Upper lobe of right lung (tissue), 1 donor: Measurements from ENCODE around the gene HPCAL4. TPM values are rescaled to one million over a fixed set of nuclear protein-coding genes. Genes with fewer than 3 reads are reported as not detected.
A peak's percentile ranks its signal among the peaks of the same experiment; 100 is the strongest.

Experiments
- ATAC-seq: fragments of 200-7000 bp; cut with Tn5 transposase; one replicate; pipeline ENCODE4 v1.9.1; 2020; ENCODE audit warnings: mild to moderate bottlenecking, moderate library complexity
- DNase-seq: peaks from one replicate; pipeline ENCODE4 v3.0.0-alpha.2; 2020
- H3K27ac ChIP-seq: fragments of 200-600 bp; one replicate; pipeline ENCODE4 v1.8.0; 2022
- H3K27me3 ChIP-seq: fragments of 200-600 bp; one replicate; pipeline ENCODE4 v1.8.0; 2022; ENCODE audit warnings: mild to moderate bottlenecking
- H3K36me3 ChIP-seq: fragments of 200-600 bp; one replicate; pipeline ENCODE4 v1.8.0; 2022
- H3K4me1 ChIP-seq: fragments of 200-600 bp; one replicate; pipeline ENCODE4 v1.8.0; 2022
- H3K4me3 ChIP-seq: fragments of 200-600 bp; one replicate; pipeline ENCODE4 v1.8.0; 2022; ENCODE audit warnings: mild to moderate bottlenecking
- H3K9me3 ChIP-seq: fragments of 200-600 bp; one replicate; pipeline ENCODE4 v1.8.0; 2022
- intact Hi-C: fragments of 100-400 bp; cut with DNase I; formaldehyde crosslinking; loops from one replicate; pipeline ENCODE4 v1.11.0; 2022
- total RNA-seq: library from RNA; stranded (reverse); fragmentation: NEBNext Ultra II Directional; extraction: Animal tissue kit (Norgen Biotek cat#: 25700); gene quantifications from one replicate; pipeline ENCODE4 v1.2.1, GENCODE V29; 2021
- TF ChIP-seq, protein P1 (sequence below): fragments of 200-600 bp; IDR thresholded peaks from one replicate; pipeline ENCODE4 v1.8.0; 2022; ENCODE audit warnings: antibody characterized with exemption
- donor health status: DM: no; HTN: yes; CAD: no; lungs with severe emphysema.

HPCAL4 gene
- total RNA-seq, 1 donor from 2014 or later, result 0.09 TPM

DNA sequence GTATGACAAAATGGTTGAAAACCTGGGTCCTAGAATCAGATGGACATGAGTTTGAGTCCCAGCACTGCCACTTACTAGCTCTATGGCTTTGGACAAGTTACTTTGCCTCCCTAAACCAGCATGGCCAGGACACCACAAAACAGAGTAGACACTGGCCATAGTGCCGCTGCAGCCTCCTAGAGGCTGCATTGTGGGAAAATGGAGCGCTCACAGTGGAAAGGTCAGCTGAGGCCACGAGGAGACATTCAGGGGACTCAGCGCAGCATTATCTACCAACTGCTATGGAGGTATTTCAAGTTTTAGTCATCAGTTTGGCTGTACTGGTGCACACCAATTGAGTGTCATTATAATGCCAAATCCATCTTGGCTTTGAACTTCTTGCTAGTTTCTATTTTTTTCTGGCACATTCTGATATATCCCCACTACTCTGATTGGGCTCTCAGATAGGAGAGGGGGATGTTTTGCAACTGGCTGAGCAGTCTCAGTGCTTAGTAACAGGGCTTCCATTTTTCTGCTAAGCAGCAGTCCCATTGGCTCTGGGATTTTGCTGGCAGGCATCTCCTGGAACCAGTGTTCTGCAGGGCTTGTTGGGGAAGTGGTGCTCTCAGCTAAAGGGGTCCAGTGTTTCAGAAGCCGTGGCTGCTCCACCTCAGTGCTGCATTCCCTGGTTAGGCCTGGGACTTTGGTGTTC, 35.5 kb downstream of the HPCAL4 start:
- Histone ChIP-seq H3K36me3 (no peaks in the 10 kb centered on the region), H3K27ac (no peak overlapping the region), H3K27me3 (no peaks in the 10 kb centered on the region), H3K9me3 (no peaks in the 10 kb centered on the region), H3K4me3 (no peak overlapping the region), H3K4me1 (peaks cover 4% of the 10 kb centered on the region)
- intact Hi-C loops, result no loop called here
- ATAC-seq (no peak), DNase-seq (no peak)
- TF ChIP-seq, protein P1, sequence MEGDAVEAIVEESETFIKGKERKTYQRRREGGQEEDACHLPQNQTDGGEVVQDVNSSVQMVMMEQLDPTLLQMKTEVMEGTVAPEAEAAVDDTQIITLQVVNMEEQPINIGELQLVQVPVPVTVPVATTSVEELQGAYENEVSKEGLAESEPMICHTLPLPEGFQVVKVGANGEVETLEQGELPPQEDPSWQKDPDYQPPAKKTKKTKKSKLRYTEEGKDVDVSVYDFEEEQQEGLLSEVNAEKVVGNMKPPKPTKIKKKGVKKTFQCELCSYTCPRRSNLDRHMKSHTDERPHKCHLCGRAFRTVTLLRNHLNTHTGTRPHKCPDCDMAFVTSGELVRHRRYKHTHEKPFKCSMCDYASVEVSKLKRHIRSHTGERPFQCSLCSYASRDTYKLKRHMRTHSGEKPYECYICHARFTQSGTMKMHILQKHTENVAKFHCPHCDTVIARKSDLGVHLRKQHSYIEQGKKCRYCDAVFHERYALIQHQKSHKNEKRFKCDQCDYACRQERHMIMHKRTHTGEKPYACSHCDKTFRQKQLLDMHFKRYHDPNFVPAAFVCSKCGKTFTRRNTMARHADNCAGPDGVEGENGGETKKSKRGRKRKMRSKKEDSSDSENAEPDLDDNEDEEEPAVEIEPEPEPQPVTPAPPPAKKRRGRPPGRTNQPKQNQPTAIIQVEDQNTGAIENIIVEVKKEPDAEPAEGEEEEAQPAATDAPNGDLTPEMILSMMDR, result no peak

DNA sequence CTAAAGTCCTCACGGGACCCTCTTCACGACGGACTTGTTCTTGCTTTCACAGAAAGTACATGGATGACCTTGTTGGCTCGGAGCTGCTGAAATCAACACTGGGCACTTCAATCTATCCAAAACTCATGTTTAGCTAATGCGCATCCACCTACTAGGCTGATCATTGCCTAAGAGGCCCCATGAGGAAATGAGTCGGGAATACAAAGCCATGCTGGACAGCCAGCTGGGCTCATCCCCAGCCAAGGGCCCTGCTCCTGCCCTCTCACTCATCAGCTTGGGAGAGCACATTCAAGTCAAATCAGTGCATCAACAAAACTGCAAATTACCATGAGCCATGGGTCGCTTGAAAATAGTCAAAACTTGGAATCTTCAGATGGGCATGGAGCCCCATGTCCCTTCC, 36.9 kb downstream of the HPCAL4 start:
- ATAC-seq (no peak), DNase-seq (no peak)
- H3K4me3 ChIP-seq, result no peak overlapping the region
- peaks cover 4% of the 10 kb centered on the region for H3K4me1 ChIP-seq
- TF ChIP-seq, protein P1, result no peak
- intact Hi-C loops, result loop anchor here (5.0 kb wide), 1 partner anchor 47 kb away; no protein-coding TSS in a partner anchor
- H3K9me3 ChIP-seq, result no peaks in the 10 kb centered on the region
- no peaks in the 10 kb centered on the region for H3K36me3 ChIP-seq
- H3K27ac ChIP-seq, result no peak overlapping the region
- no peaks in the 10 kb centered on the region for H3K27me3 ChIP-seq

DNA sequence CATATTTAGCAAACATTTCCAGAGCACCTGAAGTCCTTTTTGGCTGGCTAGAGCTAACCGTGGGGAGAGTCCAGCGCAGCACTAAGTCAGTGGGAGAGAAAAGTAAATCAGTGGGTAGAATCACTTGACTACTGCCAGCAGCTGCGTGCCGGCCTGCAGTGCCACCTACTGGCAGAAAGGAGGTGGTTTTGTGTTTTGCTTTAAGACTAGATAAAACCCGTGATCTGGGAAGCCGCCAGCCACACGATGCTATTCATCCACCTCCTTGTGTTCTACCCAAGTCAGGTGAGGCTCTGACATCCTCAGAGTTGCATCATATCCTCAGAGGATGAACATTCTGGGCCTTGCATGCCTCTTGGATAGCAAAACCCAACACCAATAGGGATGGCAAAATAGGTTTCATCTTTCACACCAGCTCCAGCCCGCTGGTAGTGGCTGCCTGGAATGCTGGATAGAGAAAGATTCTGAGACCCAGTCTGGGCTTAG, 37.6 kb downstream of the HPCAL4 start:
- no peak overlapping the region for H3K27ac ChIP-seq
- no peaks in the 10 kb centered on the region for H3K27me3 ChIP-seq
- intact Hi-C loops, result loop anchor here (5.0 kb wide), 1 partner anchor 46 kb away; no protein-coding TSS in a partner anchor
- ATAC-seq (peak; percentile 88), DNase-seq (peak; percentile 85)
- H3K36me3 ChIP-seq, result no peaks in the 10 kb centered on the region
- peaks cover 4% of the 10 kb centered on the region for H3K4me1 ChIP-seq
- TF ChIP-seq, protein P1, result peak; percentile 90
- no peak overlapping the region for H3K4me3 ChIP-seq
- H3K9me3 ChIP-seq, result no peaks in the 10 kb centered on the region

DNA sequence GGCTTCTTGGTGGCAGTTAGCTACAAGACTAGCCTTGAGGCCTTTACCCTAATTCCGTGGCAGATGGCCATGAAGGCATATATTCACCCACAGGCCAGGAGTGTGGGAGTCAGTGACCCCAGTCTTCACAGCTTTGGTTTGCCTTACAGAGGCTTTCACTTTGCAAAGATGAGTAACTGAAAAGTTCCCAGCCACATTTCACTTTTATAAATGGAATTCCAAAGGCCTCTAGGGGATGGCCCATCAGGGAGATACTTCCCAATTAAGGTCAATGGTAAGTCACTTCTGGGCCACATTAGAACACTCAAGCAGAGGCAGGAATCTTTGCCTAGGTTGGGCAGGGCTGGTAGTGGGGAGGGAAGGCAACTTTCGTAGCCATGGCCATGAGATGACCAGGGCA, 38.7 kb downstream of the HPCAL4 start:
- DNase-seq, result no peak
- Histone ChIP-seq H3K4me1 (peaks cover 6% of the 10 kb centered on the region), H3K36me3 (no peaks in the 10 kb centered on the region), H3K4me3 (no peak overlapping the region), H3K9me3 (no peaks in the 10 kb centered on the region), H3K27me3 (no peaks in the 10 kb centered on the region), H3K27ac (no peak overlapping the region)
- intact Hi-C loops, result loop anchor here (5.0 kb wide), 1 partner anchor 45 kb away; no protein-coding TSS in a partner anchor
- no peak for ATAC-seq
- TF ChIP-seq, protein P1, result no peak

DNA sequence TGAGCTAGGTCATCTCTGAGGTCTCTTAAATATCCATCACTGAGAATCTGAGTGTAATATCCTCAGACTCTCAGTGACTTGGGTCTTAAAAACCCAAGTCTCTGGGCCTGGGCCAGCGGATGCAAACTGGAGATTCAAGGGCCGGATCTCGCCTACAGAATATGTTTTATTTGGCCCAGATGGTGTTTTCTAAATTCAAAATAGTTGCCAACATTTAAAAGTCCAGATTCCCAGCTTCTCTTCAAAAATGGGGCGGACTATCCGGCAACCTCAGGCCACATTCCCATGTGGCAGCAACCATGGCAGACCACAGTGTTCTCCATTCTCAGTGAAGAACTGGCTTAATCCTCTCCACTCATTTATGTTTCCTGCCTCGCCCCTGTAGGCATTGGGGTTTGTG, 39.1 kb downstream of the HPCAL4 start:
- intact Hi-C loops, result loop anchor here (5.0 kb wide), 1 partner anchor 45 kb away; no protein-coding TSS in a partner anchor
- peak overlapping the region; percentile 32 for H3K27ac ChIP-seq
- ATAC-seq, result no peak

More for the DNA sequence above, 39.1 kb downstream of the HPCAL4 start:
- Histone ChIP-seq H3K27me3 (no peaks in the 10 kb centered on the region), H3K4me1 (peaks cover 11% of the 10 kb centered on the region), H3K36me3 (no peaks in the 10 kb centered on the region), H3K9me3 (no peaks in the 10 kb centered on the region), H3K4me3 (no peak overlapping the region)
- DNase-seq, result no peak
- TF ChIP-seq, protein P1, result no peak
